CD14-positive monocyte (primary cell): ENCODE measurements around the gene FARP2. TPM values are rescaled to one million over a fixed set of nuclear protein-coding genes. Genes with fewer than 3 reads are reported as not detected.

Experiments
- DNase-seq, 3 donors: peaks; one replicate each; pipeline ENCODE4 v3.0.0-alpha.2; 2011 to 2022
- H2AFZ ChIP-seq: 2 replicates; pipeline ENCODE4 v1.6.0; 2012; ENCODE audit warnings: mild to moderate bottlenecking, low read depth, low read length, inconsistent platforms; ENCODE audit not compliant: insufficient read depth, poor library complexity, severe bottlenecking
- H3K27ac ChIP-seq, 2 donors: 1 replicate in 1 of 2; 2 replicates in 1 of 2; pipeline ENCODE4 v1.5.1; 2012 to 2013; ENCODE audit warnings: low read length in 2 of 2, control low read depth in 1 of 2, inconsistent platforms in 1 of 2, low read depth in 1 of 2, mild to moderate bottlenecking in 1 of 2
- H3K27me3 ChIP-seq, 2 donors: one replicate each; pipeline versions ENCODE4 v1.6.0 to v1.6.1; 2011 to 2013; ENCODE audit warnings: low read length in 2 of 2; ENCODE audit not compliant: control insufficient read depth in 2 of 2, insufficient read depth in 2 of 2
- H3K36me3 ChIP-seq, 2 donors: replicated peaks in 1 of 2; 1 replicate in 1 of 2; 2 replicates in 1 of 2; pipeline versions ENCODE4 v1.5.1 to v1.6.1; 2012 to 2013; ENCODE audit warnings: low read length in 2 of 2, control low read depth in 1 of 2, inconsistent platforms in 1 of 2, mild to moderate bottlenecking in 1 of 2; ENCODE audit not compliant: insufficient read depth in 2 of 2, control insufficient read depth in 1 of 2
- H3K4me1 ChIP-seq, 2 donors: 1 replicate in 1 of 2; 2 replicates in 1 of 2; pipeline versions ENCODE4 v1.5.1 to v1.6.1; 2012 to 2013; ENCODE audit warnings: low read length in 2 of 2, control low read depth in 1 of 2, inconsistent platforms in 1 of 2, mild to moderate bottlenecking in 1 of 2, moderate library complexity in 1 of 2; ENCODE audit not compliant: insufficient read depth in 2 of 2, control insufficient read depth in 1 of 2
- H3K4me2 ChIP-seq: replicated peaks from 2 replicates; pipeline ENCODE3; 2012; ENCODE audit warnings: low read length, moderate library complexity, mild to moderate bottlenecking; ENCODE audit not compliant: poor library complexity, severe bottlenecking; ENCODE audit errors: extremely low read depth
- H3K4me3 ChIP-seq, 3 experiments: fragments of 200-600 bp in 1 of 3; sonication (generic) in 1 of 3; replicated peaks in 1 of 3; 1 replicate in 2 of 3; 2 replicates in 1 of 3; pipeline ENCODE4 v1.5.1; 2011 to 2013; ENCODE audit warnings: low read length in 3 of 3, mild to moderate bottlenecking in 3 of 3, control low read depth in 2 of 3, low read depth in 2 of 3, inconsistent platforms in 1 of 3, moderate library complexity in 1 of 3
- H3K79me2 ChIP-seq: 2 replicates; pipeline ENCODE4 v1.6.0; 2012; ENCODE audit warnings: mild to moderate bottlenecking, control low read depth, inconsistent platforms, low read length, moderate library complexity; ENCODE audit not compliant: insufficient read depth
- H3K9ac ChIP-seq: 2 replicates; pipeline ENCODE4 v1.6.0; 2017; ENCODE audit warnings: low read length, mild to moderate bottlenecking; ENCODE audit not compliant: insufficient read depth, poor library complexity, severe bottlenecking
- H3K9me3 ChIP-seq, 2 donors: replicated peaks in 1 of 2; 1 replicate in 1 of 2; 2 replicates in 1 of 2; pipeline versions ENCODE4 v1.5.1 to v1.6.1; 2012 to 2013; ENCODE audit warnings: low read length in 2 of 2, control low read depth in 1 of 2; ENCODE audit not compliant: control insufficient read depth in 1 of 2, insufficient read depth in 1 of 2
- H4K20me1 ChIP-seq: 2 replicates; pipeline ENCODE4 v1.6.0; 2012; ENCODE audit warnings: mild to moderate bottlenecking, low read length, control low read depth, moderate library complexity; ENCODE audit not compliant: insufficient read depth
- H3K27ac Mint-ChIP-seq, 7 donors: one replicate each; pipeline ENCODE4 v1.8.0; 2020; ENCODE audit warnings: mild to moderate bottlenecking in 7 of 7, mixed read lengths in 7 of 7, moderate library complexity in 6 of 7, inconsistent platforms in 2 of 7
- H3K27me3 Mint-ChIP-seq, 3 donors: one replicate each; pipeline ENCODE4 v1.8.0; 2021 to 2022; ENCODE audit warnings: low read depth in 3 of 3, mild to moderate bottlenecking in 3 of 3, mixed read lengths in 3 of 3, moderate library complexity in 3 of 3, inconsistent platforms in 1 of 3
- H3K36me3 Mint-ChIP-seq, 2 donors: one replicate each; pipeline ENCODE4 v1.8.0; 2020; ENCODE audit warnings: mixed read lengths in 2 of 2, inconsistent platforms in 1 of 2, mild to moderate bottlenecking in 1 of 2
- H3K4me1 Mint-ChIP-seq: one replicate; pipeline ENCODE4 v1.8.0; 2020; ENCODE audit warnings: mild to moderate bottlenecking, mixed read lengths
- H3K4me3 Mint-ChIP-seq, 2 donors: one replicate each; pipeline ENCODE4 v1.8.0; 2020; ENCODE audit warnings: mild to moderate bottlenecking in 2 of 2, mixed read lengths in 2 of 2, moderate library complexity in 1 of 2
- H3K9me3 Mint-ChIP-seq, 7 donors: one replicate each; pipeline ENCODE4 v1.8.0; 2020 to 2022; ENCODE audit warnings: mixed read lengths in 7 of 7, mild to moderate bottlenecking in 6 of 7, moderate library complexity in 6 of 7, inconsistent platforms in 2 of 7
- WGBS: methylation state at CpG from one replicate; pipeline ENCODE4 v1.1.5; 2013; ENCODE audit warnings: missing lambda C conversion rate; ENCODE audit not compliant: insufficient coverage; 5-methylcytosine and 5-hydroxymethylcytosine counted together
- intact Hi-C, 2 donors: fragments of 100-400 bp; cut with micrococcal nuclease; formaldehyde crosslinking; loops; one replicate each; pipeline versions ENCODE4 v1.15.0 to v1.15.1; 2023
- polyA plus RNA-seq, 3 donors: library from polyadenylated mRNA; depleted of rRNA in 1 of 3; unstranded in 2 of 3; stranded (reverse) in 1 of 3; fragments of 300-500 nt in 2 of 3; fragments of >200 nt in 1 of 3; fragmentation: Illumina TruSeq in 2 of 3; gene quantifications; 1 replicate in 2 of 3; 2 replicates in 1 of 3; pipeline ENCODE4 v1.2.3, GENCODE V29; 2012 to 2021
- TF ChIP-seq, protein P1 (sequence below): fragments of 200-600 bp; IDR thresholded peaks from one replicate; pipeline ENCODE4 v1.8.0; 2022; ENCODE audit warnings: antibody characterized with exemption, mild to moderate bottlenecking

The FARP2 gene
- polyA plus RNA-seq, 3 donors: 6.7 to 8.5 (median 7.3) TPM

DNA sequence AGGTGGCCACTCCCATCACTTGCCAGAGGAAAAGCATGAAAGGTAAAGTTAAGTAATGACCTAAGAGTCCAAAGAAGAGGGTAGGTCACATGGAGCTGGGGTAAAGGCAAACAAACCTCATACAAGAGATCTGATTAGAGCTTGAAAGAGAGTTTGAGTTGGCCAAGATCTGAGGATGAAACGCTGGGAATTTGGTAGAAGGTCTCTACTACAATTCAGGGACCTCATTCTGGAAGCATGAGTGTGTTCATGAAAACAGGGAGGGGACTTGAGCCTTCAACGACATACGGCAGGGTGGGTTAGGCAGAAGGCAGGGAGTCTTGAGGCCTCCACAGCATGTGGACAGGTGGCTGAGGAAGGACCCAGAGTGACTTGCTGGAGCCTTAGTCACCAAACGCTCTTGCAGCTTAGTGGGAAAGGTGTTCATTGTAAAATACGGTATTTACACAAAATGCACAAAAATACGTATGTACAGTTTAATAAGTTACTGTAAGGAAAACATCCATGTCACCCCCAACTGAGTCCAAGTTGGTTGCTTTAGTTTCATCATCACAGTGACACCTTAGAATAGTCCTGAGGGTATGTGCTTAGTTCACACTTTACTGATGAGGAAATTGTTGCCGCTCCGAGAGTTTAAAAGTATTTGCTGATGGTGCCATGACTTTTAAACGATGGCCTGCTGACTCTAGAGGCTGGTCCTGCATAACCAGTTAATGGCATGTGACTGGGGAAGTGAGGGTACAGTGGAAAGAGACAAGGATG, 5.0 kb upstream of the FARP2 start:
- no peak overlapping the region for H3K9ac ChIP-seq
- H3K27ac Mint-ChIP-seq: no peak overlapping the region

DNA sequence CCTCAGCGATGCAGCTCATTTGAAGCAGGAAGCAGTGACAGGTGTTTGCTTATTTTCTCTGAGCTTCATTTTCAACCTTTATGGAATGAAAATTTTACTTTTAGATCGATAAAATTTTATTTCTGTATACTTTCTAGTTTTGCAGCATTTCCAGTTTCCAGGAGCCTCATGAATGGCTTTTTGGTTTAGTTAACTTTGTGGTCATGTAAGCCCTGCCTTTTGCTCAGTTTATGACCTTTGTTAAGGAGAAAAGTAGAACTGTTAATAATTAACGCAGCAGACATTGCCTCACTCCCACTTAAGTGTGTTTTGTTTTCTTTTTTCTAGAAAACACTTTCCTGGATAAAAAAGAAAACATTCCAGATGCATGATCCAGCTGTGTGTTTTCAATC, 4.4 kb upstream of the FARP2 start:
- Histone ChIP-seq H3K4me1 (peaks cover 5 to 10% of the 10 kb centered on the region in 2 donors), H3K9me3 (no peaks in the 10 kb centered on the region), H3K36me3 (peaks cover 68 to 81% of the 10 kb centered on the region in 2 donors), H3K4me3 (no peak overlapping the region), H2AFZ (no peak overlapping the region), H3K9ac (no peak overlapping the region), H4K20me1 (peaks cover 10% of the 10 kb centered on the region), H3K27ac (no peak overlapping the region), H3K4me2 (no peak overlapping the region), H3K27me3 (no peaks in the 10 kb centered on the region), H3K79me2 (peaks cover 1% of the 10 kb centered on the region)
- Mint-ChIP-seq H3K4me1 (peaks cover 6% of the 10 kb centered on the region), H3K27ac (no peak overlapping the region), H3K4me3 (no peak overlapping the region), H3K36me3 (peaks cover 70 to 77% of the 10 kb centered on the region in 2 donors), H3K27me3 (peaks cover 0 to 2% (median 0%) of the 10 kb centered on the region in 3 donors), H3K9me3 (peaks cover 0 to 2% (median 0%) of the 10 kb centered on the region in 7 donors)
- intact Hi-C loops: loop anchor here (10.0 kb wide), 3 partner anchors 77 to 383 kb away; partner anchors contain the start of genes ATG4B (in 2 of the 2), THAP4 (in 2 of the 2) and D2HGDH (in 1 of the 2)
- TF ChIP-seq, protein P1, sequence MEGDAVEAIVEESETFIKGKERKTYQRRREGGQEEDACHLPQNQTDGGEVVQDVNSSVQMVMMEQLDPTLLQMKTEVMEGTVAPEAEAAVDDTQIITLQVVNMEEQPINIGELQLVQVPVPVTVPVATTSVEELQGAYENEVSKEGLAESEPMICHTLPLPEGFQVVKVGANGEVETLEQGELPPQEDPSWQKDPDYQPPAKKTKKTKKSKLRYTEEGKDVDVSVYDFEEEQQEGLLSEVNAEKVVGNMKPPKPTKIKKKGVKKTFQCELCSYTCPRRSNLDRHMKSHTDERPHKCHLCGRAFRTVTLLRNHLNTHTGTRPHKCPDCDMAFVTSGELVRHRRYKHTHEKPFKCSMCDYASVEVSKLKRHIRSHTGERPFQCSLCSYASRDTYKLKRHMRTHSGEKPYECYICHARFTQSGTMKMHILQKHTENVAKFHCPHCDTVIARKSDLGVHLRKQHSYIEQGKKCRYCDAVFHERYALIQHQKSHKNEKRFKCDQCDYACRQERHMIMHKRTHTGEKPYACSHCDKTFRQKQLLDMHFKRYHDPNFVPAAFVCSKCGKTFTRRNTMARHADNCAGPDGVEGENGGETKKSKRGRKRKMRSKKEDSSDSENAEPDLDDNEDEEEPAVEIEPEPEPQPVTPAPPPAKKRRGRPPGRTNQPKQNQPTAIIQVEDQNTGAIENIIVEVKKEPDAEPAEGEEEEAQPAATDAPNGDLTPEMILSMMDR: no peak
- WGBS: 83% methylated on average over 1 of the region's 3 CpGs
- no peak for DNase-seq

More for the DNA sequence above, 5.0 kb upstream of the FARP2 start:
- TF ChIP-seq, protein P1: no peak
- Mint-ChIP-seq H3K27me3 (peaks cover 0 to 2% (median 0%) of the 10 kb centered on the region in 3 donors), H3K9me3 (peaks cover 0 to 2% (median 0%) of the 10 kb centered on the region in 7 donors), H3K4me1 (peaks cover 5% of the 10 kb centered on the region), H3K36me3 (peaks cover 73 to 83% of the 10 kb centered on the region in 2 donors), H3K4me3 (no peak overlapping the region)
- H3K4me2 ChIP-seq: no peak overlapping the region
- H3K79me2 ChIP-seq: no peaks in the 10 kb centered on the region
- no peak for DNase-seq
- H3K27me3 ChIP-seq: no peaks in the 10 kb centered on the region
- no peak overlapping the region for H3K27ac ChIP-seq
- peaks cover 10% of the 10 kb centered on the region for H4K20me1 ChIP-seq
- peaks cover 3 to 5% of the 10 kb centered on the region in 2 donors for H3K4me1 ChIP-seq
- no peaks in the 10 kb centered on the region for H3K9me3 ChIP-seq
- no peak overlapping the region for H3K4me3 ChIP-seq
- intact Hi-C loops: loop anchor here (10.0 kb wide), 3 partner anchors 76 to 384 kb away; partner anchors contain the start of genes ATG4B (in 2 of the 2), THAP4 (in 2 of the 2) and D2HGDH (in 1 of the 2)
- peaks cover 74 to 87% of the 10 kb centered on the region in 2 donors for H3K36me3 ChIP-seq
- H2AFZ ChIP-seq: no peak overlapping the region
- WGBS: 96% methylated on average over 6 of the region's 9 CpGs
